Mesendoderm (in vitro differentiated cells): ENCODE measurements around the gene XYLB.

Source experiments
- DNase-seq: peaks from one replicate; pipeline ENCODE4 v3.0.0; 2013
- H2AK5ac ChIP-seq: 2 replicates; pipeline ENCODE4 v1.6.1; 2013; ENCODE audit warnings: low read length, inconsistent platforms
- H2BK120ac ChIP-seq: 2 replicates; pipeline ENCODE4 v1.6.1; 2013; ENCODE audit warnings: low read depth, mild to moderate bottlenecking, low read length, moderate library complexity, mixed read lengths
- H2BK15ac ChIP-seq: replicated peaks from 2 replicates; pipeline ENCODE4 v1.6.1; 2013; ENCODE audit warnings: low read depth, mild to moderate bottlenecking, moderate library complexity
- H2BK5ac ChIP-seq: 2 replicates; pipeline ENCODE4 v1.6.1; 2013; ENCODE audit warnings: low read length, inconsistent platforms
- H3K18ac ChIP-seq: 2 replicates; pipeline ENCODE4 v1.6.1; 2013; ENCODE audit warnings: mild to moderate bottlenecking, low read length, mixed read lengths
- H3K23ac ChIP-seq: one replicate; pipeline ENCODE4 v1.6.1; 2013; ENCODE audit warnings: low read length
- H3K27ac ChIP-seq: 2 replicates; pipeline ENCODE4 v1.5.1; 2013; ENCODE audit warnings: low read depth, mild to moderate bottlenecking, inconsistent platforms, low read length, moderate library complexity
- H3K27me3 ChIP-seq: 2 replicates; pipeline ENCODE4 v1.6.1; 2013; ENCODE audit warnings: low read length, control low read depth, mild to moderate bottlenecking, inconsistent platforms; ENCODE audit not compliant: insufficient read depth, poor library complexity
- H3K36me3 ChIP-seq: 2 replicates; pipeline ENCODE4 v1.6.1; 2013; ENCODE audit warnings: low read length, inconsistent platforms; ENCODE audit not compliant: control insufficient read depth, insufficient read depth
- H3K4ac ChIP-seq: one replicate; pipeline ENCODE4 v1.6.1; 2013; ENCODE audit warnings: low read depth, mild to moderate bottlenecking, low read length, moderate library complexity
- H3K4me1 ChIP-seq: 2 replicates; pipeline ENCODE4 v1.6.1; 2013; ENCODE audit warnings: low read depth, low read length, inconsistent platforms; ENCODE audit not compliant: control insufficient read depth
- H3K4me2 ChIP-seq: 2 replicates; pipeline ENCODE4 v1.6.1; 2013; ENCODE audit warnings: low read length
- H3K4me3 ChIP-seq: 2 replicates; pipeline ENCODE4 v1.5.1; 2013; ENCODE audit warnings: mild to moderate bottlenecking, low read length
- H3K56ac ChIP-seq: one replicate; pipeline ENCODE4 v1.6.1; 2013; ENCODE audit warnings: low read length
- H3K79me1 ChIP-seq: 2 replicates; pipeline ENCODE4 v1.6.1; 2013; ENCODE audit warnings: low read length, inconsistent platforms
- H3K79me2 ChIP-seq: 2 replicates; pipeline ENCODE4 v1.6.1; 2013; ENCODE audit warnings: mild to moderate bottlenecking, low read length; ENCODE audit not compliant: control insufficient read depth, insufficient read depth
- H3K9ac ChIP-seq: 2 replicates; pipeline ENCODE4 v1.6.1; 2013; ENCODE audit warnings: low read length, inconsistent platforms
- H4K5ac ChIP-seq: one replicate; pipeline ENCODE4 v1.6.1; 2013; ENCODE audit warnings: low read length
- H4K8ac ChIP-seq: one replicate; pipeline ENCODE4 v1.6.1; 2013; ENCODE audit warnings: low read depth, mild to moderate bottlenecking, control low read depth, low read length, moderate library complexity
- WGBS: extraction: QIAGEN DNeasy Blood & Tissue Kit; methylation state at CpG from one replicate; pipeline ENCODE4 v1.1.7; 2013; ENCODE audit warnings: low lambda C conversion rate, missing lambda C conversion rate; ENCODE audit not compliant: insufficient coverage; ENCODE audit errors: extremely low coverage; 5-methylcytosine and 5-hydroxymethylcytosine counted together

The XYLB gene

DNA sequence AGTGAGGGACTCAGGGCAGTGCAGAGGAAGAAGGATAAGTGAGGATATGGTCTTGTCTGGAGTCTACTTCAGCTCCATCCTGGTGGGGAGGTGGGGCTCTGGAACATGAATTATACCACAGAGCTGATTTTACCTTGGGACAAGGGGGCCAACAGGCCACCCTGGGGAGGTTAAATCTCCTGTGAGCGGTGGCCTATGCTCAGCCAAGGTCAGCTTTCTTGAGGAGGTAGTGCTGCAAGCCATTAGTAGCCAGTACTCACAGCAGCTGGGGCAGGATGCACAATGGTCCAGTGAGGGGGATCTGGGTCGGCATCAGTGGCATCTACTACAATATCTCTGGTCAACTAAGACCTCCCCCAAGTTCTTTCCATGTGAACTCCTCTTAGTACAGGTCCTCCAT lies 49.7 kb downstream of the XYLB start:
- H3K4me2 ChIP-seq = no peak overlapping the region
- H2BK120ac ChIP-seq = no peak overlapping the region
- no peak overlapping the region for H3K9ac ChIP-seq
- no peak overlapping the region for H3K27ac ChIP-seq
- no peak for DNase-seq
- H3K4ac ChIP-seq = no peak overlapping the region
- no CpG with 5 or more reads among the region's 2 CpGs for WGBS
- H3K36me3 ChIP-seq = no peaks in the 10 kb centered on the region
- no peak overlapping the region for H2AK5ac ChIP-seq
- no peak overlapping the region for H3K56ac ChIP-seq
- H3K79me1 ChIP-seq = no peaks in the 10 kb centered on the region
- H3K4me3 ChIP-seq = no peak overlapping the region
- H4K8ac ChIP-seq = no peak overlapping the region
- H3K18ac ChIP-seq = no peak overlapping the region
- no peak overlapping the region for H2BK15ac ChIP-seq
- H4K5ac ChIP-seq = no peak overlapping the region
- H3K23ac ChIP-seq = no peak overlapping the region
- H3K27me3 ChIP-seq = no peaks in the 10 kb centered on the region
- H3K79me2 ChIP-seq = no peaks in the 10 kb centered on the region
- no peak overlapping the region for H2BK5ac ChIP-seq
- H3K4me1 ChIP-seq = no peaks in the 10 kb centered on the region

DNA sequence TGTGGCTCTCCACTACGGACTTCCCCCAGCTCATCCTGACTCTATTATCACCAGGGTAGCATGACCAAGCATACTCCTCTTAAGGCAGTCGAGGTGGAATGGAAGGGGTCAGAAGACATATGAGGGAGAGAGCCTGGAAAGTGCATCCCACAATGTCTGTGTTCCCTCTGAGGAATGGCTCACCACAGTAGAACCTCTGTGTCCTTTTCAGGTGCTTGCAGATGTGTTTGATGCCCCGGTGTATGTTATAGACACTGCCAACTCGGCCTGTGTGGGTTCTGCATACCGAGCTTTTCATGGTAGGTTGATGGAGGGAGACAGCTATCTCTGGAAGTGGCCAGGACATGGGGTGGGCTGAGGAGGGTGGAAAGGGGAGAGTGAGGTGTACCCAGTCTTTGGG lies 50.3 kb downstream of the XYLB start:
- H3K4me3 ChIP-seq = no peak overlapping the region
- no peak overlapping the region for H3K4me2 ChIP-seq
- H3K79me2 ChIP-seq = no peaks in the 10 kb centered on the region
- no peaks in the 10 kb centered on the region for H3K4me1 ChIP-seq
- no peak for DNase-seq
- no peak overlapping the region for H4K8ac ChIP-seq
- H3K18ac ChIP-seq = no peak overlapping the region
- no peak overlapping the region for H4K5ac ChIP-seq
- H3K23ac ChIP-seq = no peak overlapping the region
- no peaks in the 10 kb centered on the region for H3K36me3 ChIP-seq
- no peak overlapping the region for H2BK15ac ChIP-seq
- no peak overlapping the region for H2AK5ac ChIP-seq
- H2BK5ac ChIP-seq = no peak overlapping the region
- no CpG with 5 or more reads among the region's 5 CpGs for WGBS
- H3K9ac ChIP-seq = no peak overlapping the region
- no peaks in the 10 kb centered on the region for H3K27me3 ChIP-seq
- no peak overlapping the region for H2BK120ac ChIP-seq
- no peaks in the 10 kb centered on the region for H3K79me1 ChIP-seq
- no peak overlapping the region for H3K4ac ChIP-seq
- H3K27ac ChIP-seq = no peak overlapping the region
- no peak overlapping the region for H3K56ac ChIP-seq

GRCh38 chr3:38397320-38397719 lies 50.7 kb downstream of the XYLB start:
- H3K4me2 ChIP-seq = no peak overlapping the region
- H4K8ac ChIP-seq = no peak overlapping the region
- DNase-seq = peak; percentile 63
- no peak overlapping the region for H3K56ac ChIP-seq
- H3K27ac ChIP-seq = no peak overlapping the region
- H4K5ac ChIP-seq = no peak overlapping the region
- no peaks in the 10 kb centered on the region for H3K79me2 ChIP-seq
- H3K18ac ChIP-seq = no peak overlapping the region
- H3K27me3 ChIP-seq = no peaks in the 10 kb centered on the region
- no peak overlapping the region for H2BK120ac ChIP-seq
- no peaks in the 10 kb centered on the region for H3K4me1 ChIP-seq
- no peak overlapping the region for H3K4me3 ChIP-seq
- no peak overlapping the region for H3K4ac ChIP-seq
- H2AK5ac ChIP-seq = no peak overlapping the region
- no peak overlapping the region for H2BK15ac ChIP-seq
- no peak overlapping the region for H3K9ac ChIP-seq
- H3K79me1 ChIP-seq = no peaks in the 10 kb centered on the region
- H3K36me3 ChIP-seq = no peaks in the 10 kb centered on the region
- H2BK5ac ChIP-seq = no peak overlapping the region
- no CpG with 5 or more reads among the region's 5 CpGs for WGBS
- H3K23ac ChIP-seq = no peak overlapping the region

GRCh38 chr3:38401246-38401962 lies 54.8 kb downstream of the XYLB start:
- H3K4me2 ChIP-seq = no peak overlapping the region
- no peak overlapping the region for H3K27ac ChIP-seq
- no peak for DNase-seq
- no peaks in the 10 kb centered on the region for H3K4me1 ChIP-seq
- no peaks in the 10 kb centered on the region for H3K36me3 ChIP-seq
- no peak overlapping the region for H2BK120ac ChIP-seq
- H3K56ac ChIP-seq = no peak overlapping the region
- H2AK5ac ChIP-seq = no peak overlapping the region
- H3K23ac ChIP-seq = no peak overlapping the region
- no peak overlapping the region for H4K5ac ChIP-seq
- no peak overlapping the region for H4K8ac ChIP-seq
- H3K4me3 ChIP-seq = no peak overlapping the region
- no peak overlapping the region for H2BK15ac ChIP-seq
- H3K4ac ChIP-seq = no peak overlapping the region
- no CpG with 5 or more reads among the region's 4 CpGs for WGBS
- no peaks in the 10 kb centered on the region for H3K79me1 ChIP-seq
- H2BK5ac ChIP-seq = no peak overlapping the region
- H3K9ac ChIP-seq = no peak overlapping the region
- H3K27me3 ChIP-seq = no peaks in the 10 kb centered on the region
- H3K79me2 ChIP-seq = no peaks in the 10 kb centered on the region
- no peak overlapping the region for H3K18ac ChIP-seq

GRCh38 chr3:38404286-38404685 lies 57.7 kb downstream of the XYLB start:
- no CpG with 5 or more reads among the region's 5 CpGs for WGBS
- Histone ChIP-seq H4K5ac (no peak overlapping the region), H4K8ac (no peak overlapping the region), H3K79me2 (no peaks in the 10 kb centered on the region), H3K36me3 (no peaks in the 10 kb centered on the region), H3K27ac (no peak overlapping the region), H3K4me1 (no peaks in the 10 kb centered on the region), H3K23ac (no peak overlapping the region), H3K4me3 (no peak overlapping the region), H3K79me1 (no peaks in the 10 kb centered on the region), H2BK5ac (no peak overlapping the region), H3K9ac (no peak overlapping the region), H3K56ac (no peak overlapping the region), H2AK5ac (no peak overlapping the region), H3K18ac (no peak overlapping the region), H3K4me2 (no peak overlapping the region), H2BK15ac (no peak overlapping the region), H3K27me3 (no peaks in the 10 kb centered on the region), H3K4ac (no peak overlapping the region), H2BK120ac (no peak overlapping the region)
- DNase-seq = peak; percentile 23

DNA sequence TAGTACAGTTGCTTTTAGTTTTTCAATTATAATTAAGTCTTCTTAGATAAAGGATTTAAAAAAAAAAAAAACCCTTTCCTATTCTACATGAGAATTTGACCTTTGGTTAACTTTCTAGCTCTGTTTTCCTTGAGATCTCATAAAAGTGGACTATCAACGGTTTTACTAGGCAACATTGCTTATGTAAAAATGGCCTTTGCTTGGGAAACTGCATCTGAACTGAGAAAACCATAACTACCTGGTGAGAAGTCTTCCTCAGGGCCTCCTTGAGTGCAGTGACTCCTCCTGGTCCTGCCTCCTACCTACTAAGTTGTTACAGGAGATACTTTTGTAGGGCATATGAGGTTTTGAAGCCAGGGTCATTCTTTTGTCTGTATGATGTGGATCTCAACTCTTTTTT lies 65.0 kb downstream of the XYLB start:
- Histone ChIP-seq H3K4me3 (no peak overlapping the region), H3K27me3 (no peaks in the 10 kb centered on the region), H2BK120ac (no peak overlapping the region), H3K36me3 (no peaks in the 10 kb centered on the region), H3K79me1 (no peaks in the 10 kb centered on the region), H4K5ac (no peak overlapping the region), H2AK5ac (no peak overlapping the region), H3K23ac (no peak overlapping the region), H3K27ac (no peak overlapping the region), H3K4ac (no peak overlapping the region), H2BK15ac (no peak overlapping the region), H3K9ac (no peak overlapping the region), H3K4me2 (no peak overlapping the region), H3K18ac (no peak overlapping the region), H4K8ac (no peak overlapping the region), H3K56ac (no peak overlapping the region), H3K79me2 (no peaks in the 10 kb centered on the region), H2BK5ac (no peak overlapping the region), H3K4me1 (no peaks in the 10 kb centered on the region)
- WGBS = no CpG with 5 or more reads among the region's 1 CpG
- no peak for DNase-seq
